Measurements from ENCODE around the gene CACNA2D3.

CACNA2D3 gene

DNA sequence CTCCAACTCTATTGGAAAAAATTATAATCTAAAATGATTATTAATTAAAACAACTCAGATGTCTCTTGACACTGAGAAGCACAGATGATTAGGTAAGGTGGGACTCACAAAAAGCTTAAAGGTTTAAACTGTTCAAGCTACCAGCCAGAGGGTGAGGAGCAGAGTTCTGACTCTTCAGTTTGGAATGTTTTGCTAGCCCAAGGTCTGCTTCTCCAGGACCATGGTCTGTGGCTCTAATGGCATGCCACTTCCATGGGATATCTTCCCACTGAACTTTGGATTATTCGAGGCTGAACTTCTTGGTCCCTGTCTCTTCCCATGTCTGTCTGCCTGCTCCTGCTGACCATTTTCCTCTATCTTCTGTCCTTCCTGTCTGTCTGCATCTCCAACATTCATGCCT is 49.2 kb downstream of the CACNA2D3 start:
- DNase-seq, result peak; percentile 19

DNA sequence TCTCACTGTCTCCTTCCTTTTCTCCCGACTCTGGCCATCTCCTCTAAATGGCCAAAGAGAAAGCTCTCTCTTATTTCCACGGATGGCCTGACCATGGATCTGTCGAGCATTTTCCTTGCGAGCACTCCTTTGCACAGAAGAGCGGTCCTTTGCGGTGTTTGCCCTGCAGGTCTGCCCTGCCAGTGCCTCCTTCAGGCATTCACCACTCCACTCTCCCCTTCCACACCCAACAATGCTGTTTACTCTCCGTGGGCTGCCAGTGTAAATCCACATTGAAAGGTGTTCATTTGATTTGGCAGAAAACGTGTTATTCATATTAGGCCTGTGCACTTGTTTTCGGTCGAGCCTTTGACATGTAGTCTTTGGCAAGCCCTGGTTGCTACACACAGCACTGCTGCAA is 49.6 kb downstream of the CACNA2D3 start:
- no peak for DNase-seq

DNA sequence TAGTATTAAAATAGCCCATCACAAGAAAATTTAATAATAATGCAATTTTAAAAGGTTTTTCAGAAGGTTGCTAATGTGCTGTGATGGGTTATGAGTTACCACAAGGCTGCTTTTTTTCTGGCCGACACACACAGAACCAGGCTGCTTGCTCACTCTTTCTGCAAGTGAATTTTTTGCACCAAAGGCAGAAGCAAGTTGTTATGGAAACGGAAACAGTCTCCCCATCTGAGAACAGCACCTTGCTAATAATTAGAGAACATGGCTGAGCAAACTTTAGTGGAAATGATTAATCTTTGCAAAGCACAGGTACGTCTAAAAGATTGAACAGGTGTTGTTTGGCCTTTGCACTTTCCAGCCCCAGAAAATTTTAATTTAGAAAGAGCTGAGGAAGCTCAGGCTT is 51.0 kb downstream of the CACNA2D3 start:
- DNase-seq, result no peak

DNA sequence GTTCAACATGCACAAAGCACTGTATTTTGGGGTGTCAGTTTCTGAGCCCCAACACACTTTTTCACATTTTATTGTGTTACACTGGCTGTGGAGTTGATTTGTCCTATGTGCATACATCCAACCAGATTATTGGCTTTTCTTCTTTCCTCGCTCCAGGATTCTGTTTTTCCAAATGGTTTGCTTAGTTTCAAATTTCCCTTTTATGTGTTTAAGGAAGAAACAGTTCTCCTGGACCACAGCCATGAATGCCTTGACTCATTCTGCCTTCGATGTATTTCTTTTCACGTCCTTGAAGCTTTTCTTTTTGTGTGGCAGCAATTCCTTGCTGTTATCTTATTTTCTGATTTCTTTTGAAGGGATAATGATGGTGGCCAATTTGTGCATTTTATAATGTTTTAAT is 53.8 kb downstream of the CACNA2D3 start:
- peak; percentile 6 for DNase-seq

DNA sequence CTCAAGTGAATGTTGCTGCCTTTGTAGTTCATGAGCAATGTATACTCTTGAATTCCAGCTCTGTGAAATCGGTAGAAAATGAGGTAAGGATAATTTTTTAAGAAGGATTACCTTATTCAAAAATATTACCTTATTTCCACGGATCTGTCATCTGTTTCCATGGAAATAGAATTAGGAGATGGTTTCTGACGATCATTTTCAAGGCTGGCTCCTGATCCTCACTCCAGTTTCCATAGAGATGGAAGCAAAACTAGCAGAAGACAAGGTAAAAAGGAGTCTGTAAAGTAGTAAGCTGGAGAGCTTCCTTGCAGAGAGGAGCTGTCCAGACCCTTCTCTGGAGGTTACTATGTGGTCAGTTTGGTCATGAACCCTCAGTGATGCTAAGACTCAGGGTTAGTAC is 55.5 kb downstream of the CACNA2D3 start:
- DNase-seq, result no peak

DNA sequence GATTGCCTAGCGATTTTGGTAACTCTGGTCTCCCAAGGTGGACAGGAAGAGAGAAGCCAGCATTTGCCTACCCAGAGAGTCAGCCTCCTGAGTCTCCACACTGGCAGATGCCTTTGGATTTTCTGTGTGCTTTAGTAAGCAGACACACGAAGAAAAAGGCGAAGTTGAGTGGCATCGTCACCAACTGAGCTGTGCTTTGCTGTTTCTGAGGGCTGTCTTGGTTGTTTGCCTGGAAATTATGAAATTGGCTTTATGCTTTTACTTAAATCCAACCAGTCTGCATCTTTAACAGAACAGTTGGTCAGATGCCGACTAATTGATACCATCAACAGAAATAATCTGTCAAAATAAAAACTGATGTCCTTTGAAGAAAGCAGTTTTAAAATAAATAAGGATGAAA is 56.0 kb downstream of the CACNA2D3 start:
- DNase-seq, result no peak

DNA sequence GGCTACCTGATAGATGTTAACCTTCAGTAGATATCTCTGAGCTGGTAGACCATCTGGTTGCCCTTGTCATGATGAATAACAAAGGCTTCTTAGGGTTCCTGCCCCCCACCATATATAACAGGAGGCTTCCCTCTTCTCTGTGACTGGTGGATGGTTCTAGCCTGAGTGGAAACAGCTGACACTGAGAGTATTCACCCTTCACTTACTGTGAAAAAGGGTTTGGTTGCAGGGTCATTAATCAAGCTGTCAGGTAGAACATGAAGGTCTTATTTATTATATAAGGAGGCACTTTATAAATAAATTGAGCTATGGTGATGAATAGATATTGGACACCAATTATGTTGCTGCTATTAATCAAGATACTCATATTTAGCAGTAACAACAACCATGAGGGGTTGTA is 58.6 kb downstream of the CACNA2D3 start:
- DNase-seq, result no peak

- no peak for DNase-seq
Observed at GRCh38 chr3:54182242-54182641, 59.9 kb downstream of the CACNA2D3 start.

GRCh38 chr3:54185740-54186139 is 63.4 kb downstream of the CACNA2D3 start:
- DNase-seq, result no peak

DNA sequence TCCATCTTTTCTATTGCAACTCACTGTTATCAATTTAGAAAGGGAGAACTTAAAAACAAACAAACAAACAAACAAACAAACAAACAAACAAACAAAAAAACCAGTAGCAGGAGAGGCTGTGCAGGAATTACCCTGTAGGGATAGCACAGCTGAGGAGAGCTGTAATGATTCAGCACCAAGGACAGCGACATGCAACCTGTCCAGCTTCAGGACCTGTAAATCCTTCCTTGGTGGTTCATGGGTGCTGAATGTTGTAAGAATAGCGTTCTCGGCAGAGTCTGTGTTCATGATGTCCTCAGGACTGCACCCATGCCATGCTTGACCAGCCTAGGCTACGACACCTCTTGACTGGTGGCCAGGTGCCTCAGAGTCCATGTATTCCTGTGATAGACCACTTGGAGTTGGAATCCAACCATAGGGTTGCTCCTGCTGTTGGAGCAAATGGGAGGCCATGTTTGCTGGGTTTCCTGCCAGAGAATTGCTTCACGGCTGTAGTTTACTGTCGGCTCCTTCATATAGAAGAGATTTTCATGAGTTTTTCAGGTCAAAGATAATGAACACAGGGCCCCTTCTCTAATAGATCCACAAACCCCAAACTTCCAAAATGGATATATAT is 65.9 kb downstream of the CACNA2D3 start:
- DNase-seq, result peak; percentile 55

- DNase-seq, result no peak
Observed at GRCh38 chr3:54191220-54191619, 68.9 kb downstream of the CACNA2D3 start.

- DNase-seq, result no peak
Observed at GRCh38 chr3:54192026-54192425, 69.7 kb downstream of the CACNA2D3 start.

- no peak for DNase-seq
Observed at GRCh38 chr3:54193093-54193492, 70.7 kb downstream of the CACNA2D3 start.

- DNase-seq, result no peak
Observed at GRCh38 chr3:54196360-54196991, 74.1 kb downstream of the CACNA2D3 start.

GRCh38 chr3:54197509-54197908 is 75.2 kb downstream of the CACNA2D3 start:
- DNase-seq, result no peak

- DNase-seq, result no peak
Observed at GRCh38 chr3:54198556-54198955, 76.2 kb downstream of the CACNA2D3 start.

DNA sequence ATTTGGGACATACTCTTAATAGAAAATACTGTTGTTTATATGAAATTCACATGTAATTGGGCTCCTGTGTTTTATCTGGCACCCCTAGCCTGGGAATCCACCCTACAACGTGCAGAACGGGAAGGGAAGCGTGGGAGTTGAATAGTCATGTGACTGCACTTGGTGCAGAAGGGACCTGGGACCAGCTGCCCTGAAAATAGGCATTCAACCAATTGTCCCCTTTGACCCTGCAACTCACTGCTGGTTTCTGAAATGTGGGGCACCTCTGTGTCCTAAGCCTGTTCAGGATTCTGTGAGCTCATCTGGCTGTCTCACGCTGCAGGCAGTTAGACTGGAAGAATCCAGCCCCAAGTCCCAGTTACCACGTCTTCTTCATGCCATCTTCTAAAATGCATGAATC is 79.7 kb downstream of the CACNA2D3 start:
- DNase-seq, result no peak

DNA sequence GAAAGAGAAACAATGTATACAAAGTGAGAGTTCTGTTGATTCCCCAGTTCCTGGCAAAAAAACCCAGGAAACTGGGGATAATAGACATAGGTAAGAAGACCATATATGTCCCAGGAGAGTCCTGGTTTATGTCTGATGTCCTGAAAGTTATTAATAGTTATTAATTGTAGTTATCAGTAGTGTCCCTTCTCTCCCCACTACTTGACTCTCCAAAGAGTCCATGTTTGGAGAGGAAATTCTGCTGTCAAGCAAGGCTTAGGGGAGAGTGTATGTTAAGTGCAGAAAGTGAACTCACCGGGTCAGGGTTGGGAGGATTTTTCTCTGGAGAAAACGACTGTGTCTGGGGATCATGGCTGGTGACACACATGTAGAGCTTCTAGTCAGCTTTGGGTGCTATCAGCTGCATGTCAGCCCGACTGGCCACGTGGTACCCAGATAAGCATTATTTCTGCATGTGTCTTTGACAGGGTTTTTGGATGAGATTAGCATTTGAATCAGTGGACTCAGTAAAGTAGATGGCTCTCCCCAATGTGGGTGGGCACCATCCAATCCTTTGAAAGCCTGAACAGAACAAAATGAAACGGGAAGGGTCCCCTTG is 80.4 kb downstream of the CACNA2D3 start:
- no peak for DNase-seq

GRCh38 chr3:54206874-54207273 is 84.5 kb downstream of the CACNA2D3 start:
- no peak for DNase-seq

- no peak for DNase-seq
Observed at GRCh38 chr3:54211097-54211496, 88.7 kb downstream of the CACNA2D3 start.

- DNase-seq, result no peak
Observed at GRCh38 chr3:54212723-54213122, 90.4 kb downstream of the CACNA2D3 start.

GRCh38 chr3:54213907-54214306 is 91.6 kb downstream of the CACNA2D3 start:
- peak; percentile 32 for DNase-seq

GRCh38 chr3:54214845-54215244 is 92.5 kb downstream of the CACNA2D3 start:
- DNase-seq, result no peak

DNA sequence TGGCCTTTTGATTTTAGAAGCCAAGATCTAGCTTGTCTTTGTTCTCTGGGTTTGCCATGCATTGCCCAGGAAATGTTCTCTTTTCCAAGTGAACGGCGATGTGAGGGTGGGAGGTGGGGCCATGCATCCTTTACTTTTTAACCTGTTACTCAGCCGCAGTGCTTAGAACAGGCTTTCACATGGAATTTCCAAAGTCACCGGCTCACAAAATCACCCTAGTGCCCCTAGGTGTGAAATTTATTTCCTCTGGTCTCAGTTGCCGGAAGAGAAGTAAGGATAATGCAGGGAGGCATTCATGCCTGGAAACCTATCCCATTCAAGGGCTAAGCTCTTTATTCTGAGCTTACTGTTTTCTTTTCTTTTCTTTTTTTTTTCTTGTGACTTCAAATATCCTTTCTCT is 93.2 kb downstream of the CACNA2D3 start:
- no peak for DNase-seq

Data from fibroblast of skin of back (primary cell).